Esophagus squamous epithelium (tissue), 4 donors: ENCODE data around the gene KERA.

Experiments used
- CTCF ChIP-seq, 6 experiments: fragments of 450-650 bp in 4 of 6; fragments of 200-600 bp in 2 of 6; sonication (generic) in 2 of 6; IDR thresholded peaks; one replicate each; pipeline ENCODE4 v1.5.1; 2016 to 2019; ENCODE audit warnings: antibody characterized with exemption in 6 of 6, mild to moderate bottlenecking in 4 of 6, moderate library complexity in 4 of 6
- POLR2A ChIP-seq, 4 donors: fragments of 450-650 bp; IDR thresholded peaks; one replicate each; pipeline ENCODE4 v1.6.1; 2017; ENCODE audit warnings: antibody characterized with exemption in 4 of 4, mild to moderate bottlenecking in 4 of 4, moderate library complexity in 3 of 4

GRCh38 chr12:91040096-91040755 lies 17.6 kb downstream of the KERA start:
- no peak for TF ChIP-seq CTCF (IDR thresholded peaks at IDR 0.05)
- TF ChIP-seq POLR2A (IDR thresholded peaks at IDR 0.05) = no peak
